GM13976 (cell line): ENCODE results near the gene GALNT18.

Source experiments
- DNase-seq: peaks from one replicate; pipeline ENCODE4 v3.0.0; 2012; ENCODE audit warnings: low spot score
- in situ Hi-C: fragments of 300-500 bp; cut with MboI; formaldehyde crosslinking; loops from one replicate; pipeline ENCODE4 v1.12.0; 2022; ENCODE audit warnings: low sequenced_read_pairs, mixed read lengths, inconsistent platforms; ENCODE audit not compliant: unreplicated experiment
- TF ChIP-seq, protein P1 (sequence below): IDR thresholded peaks from 2 replicates; pipeline ENCODE4 v1.5.1; 2012; ENCODE audit warnings: borderline replicate concordance, mild to moderate bottlenecking; ENCODE audit not compliant: insufficient read depth; ENCODE audit errors: extremely low read depth, missing control alignments, control extremely low read depth

The GALNT18 gene

DNA sequence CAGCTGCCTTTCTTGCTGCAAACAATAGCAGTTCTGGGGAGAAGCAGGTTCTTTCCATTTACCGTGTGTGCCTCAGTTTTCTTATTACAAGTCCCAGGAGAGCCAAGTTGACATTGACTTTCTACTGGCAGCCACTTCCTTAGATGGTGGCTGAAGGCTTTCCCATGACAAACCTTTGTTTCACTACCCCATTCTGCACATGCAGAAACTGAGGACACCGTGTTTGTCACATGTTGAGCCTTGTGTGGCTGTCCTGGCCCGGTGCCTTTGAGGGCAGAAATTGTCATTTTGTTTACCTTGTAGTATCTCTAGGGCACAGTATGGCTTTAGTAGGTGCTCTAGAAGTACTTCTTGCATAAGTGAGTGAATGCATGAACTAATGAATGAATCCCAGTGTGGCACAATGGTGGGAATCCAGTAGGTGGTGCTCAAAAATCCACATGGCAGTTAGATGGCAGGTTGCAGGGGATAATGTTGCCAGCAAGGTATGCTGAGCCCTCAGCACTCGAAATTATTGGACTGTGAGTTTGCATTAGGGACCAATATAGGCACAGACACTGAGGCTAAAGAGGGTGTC lies 370.3 kb downstream of the GALNT18 start:
- TF ChIP-seq, protein P1, sequence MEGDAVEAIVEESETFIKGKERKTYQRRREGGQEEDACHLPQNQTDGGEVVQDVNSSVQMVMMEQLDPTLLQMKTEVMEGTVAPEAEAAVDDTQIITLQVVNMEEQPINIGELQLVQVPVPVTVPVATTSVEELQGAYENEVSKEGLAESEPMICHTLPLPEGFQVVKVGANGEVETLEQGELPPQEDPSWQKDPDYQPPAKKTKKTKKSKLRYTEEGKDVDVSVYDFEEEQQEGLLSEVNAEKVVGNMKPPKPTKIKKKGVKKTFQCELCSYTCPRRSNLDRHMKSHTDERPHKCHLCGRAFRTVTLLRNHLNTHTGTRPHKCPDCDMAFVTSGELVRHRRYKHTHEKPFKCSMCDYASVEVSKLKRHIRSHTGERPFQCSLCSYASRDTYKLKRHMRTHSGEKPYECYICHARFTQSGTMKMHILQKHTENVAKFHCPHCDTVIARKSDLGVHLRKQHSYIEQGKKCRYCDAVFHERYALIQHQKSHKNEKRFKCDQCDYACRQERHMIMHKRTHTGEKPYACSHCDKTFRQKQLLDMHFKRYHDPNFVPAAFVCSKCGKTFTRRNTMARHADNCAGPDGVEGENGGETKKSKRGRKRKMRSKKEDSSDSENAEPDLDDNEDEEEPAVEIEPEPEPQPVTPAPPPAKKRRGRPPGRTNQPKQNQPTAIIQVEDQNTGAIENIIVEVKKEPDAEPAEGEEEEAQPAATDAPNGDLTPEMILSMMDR: no peak
- in situ Hi-C loops: loop anchor here (25.0 kb wide), 1 partner anchor 214 kb away; no protein-coding TSS in a partner anchor
- DNase-seq: no peak

DNA sequence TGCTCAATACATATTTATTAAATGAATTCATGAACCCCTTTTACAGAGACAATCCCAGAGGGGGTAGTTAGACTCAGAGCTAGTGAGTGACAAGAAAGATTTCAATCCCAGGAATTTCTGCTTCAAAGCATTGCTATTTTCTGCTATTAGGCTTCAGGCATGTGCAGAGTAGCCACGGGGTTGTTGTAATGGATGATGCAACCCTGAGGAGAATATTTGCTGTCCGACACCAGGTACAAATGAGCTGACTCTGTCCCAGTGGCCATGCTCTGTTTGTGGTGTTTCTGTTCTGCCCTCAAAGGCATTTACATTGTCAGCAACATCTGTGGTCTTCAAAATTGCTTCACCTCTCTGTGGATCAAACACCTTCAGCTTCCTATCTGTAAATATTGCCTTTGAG lies 371.3 kb downstream of the GALNT18 start:
- no peak for DNase-seq
- TF ChIP-seq, protein P1: no peak
- in situ Hi-C loops: loop anchor here (25.0 kb wide), 1 partner anchor 213 kb away; no protein-coding TSS in a partner anchor

DNA sequence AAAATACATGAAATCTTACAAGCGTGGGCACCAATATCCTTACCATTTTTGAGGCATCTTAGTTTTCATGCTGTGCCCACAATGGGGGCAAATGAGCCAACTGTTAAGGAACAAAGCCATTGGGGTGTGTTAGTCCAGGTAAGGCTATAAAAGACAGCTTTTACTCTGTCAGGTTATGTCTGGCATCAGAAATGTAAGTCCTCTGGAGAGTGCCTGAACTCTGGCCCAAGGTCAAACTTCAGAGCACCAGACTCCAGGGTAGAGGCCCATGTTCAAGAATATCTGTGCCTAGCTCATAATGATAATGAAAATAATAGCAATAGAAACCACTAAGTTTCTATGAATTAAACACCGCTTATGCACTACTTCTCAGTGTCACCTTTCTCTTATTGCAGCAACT lies 374.2 kb downstream of the GALNT18 start:
- TF ChIP-seq, protein P1: no peak
- in situ Hi-C loops: no loop called here
- DNase-seq: no peak

DNA sequence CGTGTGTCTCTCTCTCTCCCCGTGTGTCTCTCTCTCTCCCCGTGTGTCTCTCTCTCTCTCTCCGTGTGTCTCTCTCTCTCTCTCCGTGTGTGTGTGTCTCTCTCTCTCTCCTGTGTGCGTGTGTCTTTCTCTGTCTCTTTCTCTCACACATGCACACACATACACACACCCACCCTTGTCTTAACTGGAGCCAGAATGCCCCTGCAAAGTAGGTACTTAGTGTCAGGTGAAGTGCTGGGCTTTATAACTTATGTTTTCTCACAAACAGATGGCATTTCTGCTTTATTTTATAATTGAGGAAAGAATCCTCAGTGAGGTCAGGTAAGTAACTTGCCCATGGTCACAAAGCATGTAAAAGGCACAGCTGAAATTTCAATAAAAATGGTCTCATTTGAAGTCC lies 374.7 kb downstream of the GALNT18 start:
- TF ChIP-seq, protein P1: no peak
- no peak for DNase-seq

DNA sequence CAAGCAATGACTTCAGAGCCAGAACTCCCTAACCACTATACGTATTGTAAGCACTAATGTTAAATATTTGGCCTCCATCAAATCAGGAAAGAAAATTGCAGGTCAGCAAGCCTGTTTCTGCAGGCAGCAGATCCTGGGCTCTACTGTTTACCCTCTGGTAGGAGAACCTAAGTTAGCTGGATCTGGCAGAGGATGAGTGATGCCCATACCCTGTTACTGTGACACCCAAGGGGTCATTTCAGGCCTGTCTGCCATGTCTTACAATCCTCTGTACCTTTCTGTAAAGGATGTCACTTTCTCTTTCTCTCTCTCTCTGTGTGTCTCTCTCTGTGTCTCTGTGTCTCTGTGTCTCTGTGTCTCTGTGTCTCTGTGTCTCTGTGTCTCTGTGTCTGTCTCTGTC lies 375.6 kb downstream of the GALNT18 start:
- in situ Hi-C loops: no loop called here
- TF ChIP-seq, protein P1: no peak
- no peak for DNase-seq

More for the DNA sequence above, 374.7 kb downstream of the GALNT18 start:
- in situ Hi-C loops: no loop called here

DNA sequence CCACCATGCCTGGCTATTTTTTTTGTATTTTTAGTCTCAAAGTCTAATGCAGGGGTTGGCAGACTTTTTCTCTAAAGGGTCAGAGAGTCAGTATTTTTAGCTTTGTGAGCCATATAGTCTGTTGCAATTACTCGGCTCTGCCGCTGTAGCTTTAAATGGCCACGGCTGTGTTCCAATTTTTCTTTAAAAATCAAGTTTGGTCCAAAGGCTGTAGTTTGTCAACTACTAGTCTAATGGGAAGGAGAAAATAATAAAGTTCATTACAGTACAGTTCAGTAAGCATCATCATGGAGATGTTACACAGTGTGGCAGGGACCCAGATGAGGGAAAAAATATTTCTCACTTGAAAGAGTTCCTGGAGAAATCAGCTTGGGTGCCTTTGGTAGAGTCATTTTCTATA lies 376.4 kb downstream of the GALNT18 start:
- TF ChIP-seq, protein P1: no peak
- DNase-seq: no peak
- in situ Hi-C loops: no loop called here
